ELR (cell line): Measurements from ENCODE around the gene KRT4.
A peak's percentile ranks its signal among the peaks of the same experiment; 100 is the strongest.

ENCODE experiments used
- DNase-seq: peaks from one replicate; pipeline ENCODE4 v3.0.0-alpha.2; 2015; ENCODE audit warnings: low read depth

KRT4 gene

GRCh38 chr12:52821826-52822660 is 8.1 kb upstream of the KRT4 start:
- peak; percentile 10 for DNase-seq

- no peak for DNase-seq
Measured at GRCh38 chr12:52821071-52821730, 7.3 kb upstream of the KRT4 start.

- no peak for DNase-seq
Measured at GRCh38 chr12:52820521-52820920, 6.6 kb upstream of the KRT4 start.

- DNase-seq, result no peak
Measured at GRCh38 chr12:52819731-52820510, 6.0 kb upstream of the KRT4 start.

GRCh38 chr12:52818887-52819420 is 5.0 kb upstream of the KRT4 start:
- DNase-seq, result no peak

GRCh38 chr12:52818388-52818787 is 4.5 kb upstream of the KRT4 start:
- no peak for DNase-seq

GRCh38 chr12:52817699-52818238 is 3.9 kb upstream of the KRT4 start:
- DNase-seq, result no peak

GRCh38 chr12:52817003-52817698 is 3.2 kb upstream of the KRT4 start:
- DNase-seq, result no peak

- no peak for DNase-seq
Measured at GRCh38 chr12:52815676-52816588, 2.0 kb upstream of the KRT4 start.

GRCh38 chr12:52815161-52815560 is 1.2 kb upstream of the KRT4 start:
- no peak for DNase-seq

GRCh38 chr12:52814710-52815155 is 817 bp upstream of the KRT4 start:
- DNase-seq, result no peak

GRCh38 chr12:52813203-52813819 is 605 bp downstream of the KRT4 start:
- no peak for DNase-seq

GRCh38 chr12:52812749-52813148 is 1.2 kb downstream of the KRT4 start:
- no peak for DNase-seq

GRCh38 chr12:52812073-52812400 is 1.9 kb downstream of the KRT4 start:
- no peak for DNase-seq

- no peak for DNase-seq
Measured at GRCh38 chr12:52811191-52812072, 2.5 kb downstream of the KRT4 start.

- DNase-seq, result no peak
Measured at GRCh38 chr12:52810554-52810953, 3.4 kb downstream of the KRT4 start.

- DNase-seq, result no peak
Measured at GRCh38 chr12:52809166-52809565, 4.8 kb downstream of the KRT4 start.

- DNase-seq, result no peak
Measured at GRCh38 chr12:52808573-52809160, 5.2 kb downstream of the KRT4 start.
